NCI-H1048 (cell line): Measurements from ENCODE around the gene GRB2.
"Not testable (repeated sequence)": the region's sequence is repeated elsewhere in the genome, so short reads cannot be mapped to it uniquely, and the experiment has no call there.

Experiments
- DNase-seq: peaks from one replicate; lab custom pipeline; 2025; lab: John Stamatoyannopoulos, UW

The GRB2 gene

GRCh38 chr17:75318211-75318610 lies 87.3 kb downstream of the GRB2 start:
- no peak for DNase-seq

- DNase-seq = no peak
Observed at GRCh38 chr17:75317671-75318070, 87.8 kb downstream of the GRB2 start.

- DNase-seq = no peak
Observed at GRCh38 chr17:75316253-75316652, 89.2 kb downstream of the GRB2 start.

GRCh38 chr17:75315541-75316243 lies 89.8 kb downstream of the GRB2 start:
- DNase-seq = no peak

GRCh38 chr17:75313941-75314551 lies 91.4 kb downstream of the GRB2 start:
- DNase-seq = no peak

- no peak for DNase-seq
Observed at GRCh38 chr17:75308732-75309629, 96.5 kb downstream of the GRB2 start.

GRCh38 chr17:75307957-75308731 lies 97.3 kb downstream of the GRB2 start:
- no peak for DNase-seq

- no peak for DNase-seq
Observed at GRCh38 chr17:75301502-75302206, 103.8 kb downstream of the GRB2 start.

- no peak for DNase-seq
Observed at GRCh38 chr17:75301049-75301448, 104.4 kb downstream of the GRB2 start.

GRCh38 chr17:75300280-75300679 lies 105.2 kb downstream of the GRB2 start:
- no peak for DNase-seq

GRCh38 chr17:75295201-75296158 lies 110.0 kb downstream of the GRB2 start:
- no peak for DNase-seq

- not testable (repeated sequence) for DNase-seq
Observed at GRCh38 chr17:75292810-75293448, 112.5 kb downstream of the GRB2 start.

GRCh38 chr17:75289832-75290337 lies 115.6 kb downstream of the GRB2 start:
- no peak for DNase-seq

GRCh38 chr17:75289115-75289831 lies 116.2 kb downstream of the GRB2 start, which contains the start of gene SLC25A19:
Gene SLC25A19 (minus strand): TSS chr17:75289433. CDS start chr17:75286764, 2,669 bp downstream.
- DNase-seq = peak; percentile 94

- no peak for DNase-seq
Observed at GRCh38 chr17:75288770-75289114, 116.7 kb downstream of the GRB2 start.

GRCh38 chr17:75288359-75288758 lies 117.1 kb downstream of the GRB2 start:
- DNase-seq = no peak

- no peak for DNase-seq
Observed at GRCh38 chr17:75287221-75287620, 118.3 kb downstream of the GRB2 start.

GRCh38 chr17:75285123-75285522 lies 120.4 kb downstream of the GRB2 start:
- DNase-seq = no peak

- DNase-seq = not testable (repeated sequence)
Observed at GRCh38 chr17:75280189-75280588, 125.3 kb downstream of the GRB2 start.
